GM21423 (cell line): Measurements from ENCODE around the gene CWC27.
"Not testable (repeated sequence)": the region's sequence is repeated elsewhere in the genome, so short reads cannot be mapped to it uniquely, and the experiment has no call there.

Experiments
- ATAC-seq: cut with Tn5 transposase; IDR thresholded peaks from one replicate; pipeline ENCODE4 v1.9.1; 2021; ENCODE audit warnings: mild to moderate bottlenecking, moderate library complexity; ENCODE audit not compliant: unreplicated experiment

CWC27 gene

GRCh38 chr5:64914396-64914795 lies 145.7 kb downstream of the CWC27 start:
- ATAC-seq: no peak

GRCh38 chr5:64918083-64918482 lies 149.4 kb downstream of the CWC27 start:
- no peak for ATAC-seq

DNA sequence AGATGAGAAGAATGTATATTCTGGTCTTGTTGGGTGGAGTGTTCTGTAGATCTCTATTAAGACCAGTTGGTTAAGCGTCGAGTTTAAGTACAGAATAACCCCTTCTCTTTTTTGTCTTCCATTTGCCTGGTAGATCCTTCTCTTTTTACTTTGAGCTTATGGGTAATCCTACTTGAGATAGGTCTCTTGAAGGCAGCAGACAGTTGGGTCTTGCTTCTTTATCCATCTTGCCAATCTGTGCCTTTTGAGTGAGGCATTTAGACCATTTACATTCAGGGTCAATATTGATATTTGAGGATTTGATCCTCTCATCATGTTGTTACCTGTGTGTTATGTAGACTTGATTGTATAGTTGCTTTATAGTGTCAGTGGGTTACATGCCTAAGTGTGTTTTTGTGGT lies 152.7 kb downstream of the CWC27 start:
- no peak for ATAC-seq

DNA sequence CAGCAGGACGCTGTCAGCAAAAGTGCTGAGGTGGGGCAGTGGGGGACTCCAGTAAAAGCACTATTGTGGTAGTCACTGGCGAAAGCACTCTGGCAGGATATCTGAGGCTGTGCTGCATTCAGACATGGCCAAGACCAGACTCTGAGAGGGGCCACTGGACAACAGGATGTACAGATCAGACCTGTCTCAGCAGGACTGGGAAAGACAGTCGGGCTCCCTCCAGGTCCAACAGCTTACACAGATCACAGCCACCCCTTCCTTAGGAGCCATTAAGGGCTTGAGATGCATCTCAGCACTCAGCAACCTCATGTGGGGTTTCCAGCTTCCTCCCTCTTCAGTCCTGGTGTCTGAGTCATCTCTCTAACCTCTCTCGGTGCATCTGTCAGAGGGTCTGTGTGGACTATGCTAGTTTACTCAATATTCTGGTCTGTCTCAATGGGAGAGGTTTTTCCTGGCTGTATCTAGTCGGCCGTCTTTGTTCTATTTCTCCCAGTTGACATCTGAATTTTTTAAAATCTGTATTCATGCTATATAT lies 154.5 kb downstream of the CWC27 start:
- no peak for ATAC-seq

GRCh38 chr5:64925123-64925522 lies 156.4 kb downstream of the CWC27 start:
- ATAC-seq: no peak

GRCh38 chr5:64929833-64930232 lies 161.1 kb downstream of the CWC27 start:
- ATAC-seq: no peak

DNA sequence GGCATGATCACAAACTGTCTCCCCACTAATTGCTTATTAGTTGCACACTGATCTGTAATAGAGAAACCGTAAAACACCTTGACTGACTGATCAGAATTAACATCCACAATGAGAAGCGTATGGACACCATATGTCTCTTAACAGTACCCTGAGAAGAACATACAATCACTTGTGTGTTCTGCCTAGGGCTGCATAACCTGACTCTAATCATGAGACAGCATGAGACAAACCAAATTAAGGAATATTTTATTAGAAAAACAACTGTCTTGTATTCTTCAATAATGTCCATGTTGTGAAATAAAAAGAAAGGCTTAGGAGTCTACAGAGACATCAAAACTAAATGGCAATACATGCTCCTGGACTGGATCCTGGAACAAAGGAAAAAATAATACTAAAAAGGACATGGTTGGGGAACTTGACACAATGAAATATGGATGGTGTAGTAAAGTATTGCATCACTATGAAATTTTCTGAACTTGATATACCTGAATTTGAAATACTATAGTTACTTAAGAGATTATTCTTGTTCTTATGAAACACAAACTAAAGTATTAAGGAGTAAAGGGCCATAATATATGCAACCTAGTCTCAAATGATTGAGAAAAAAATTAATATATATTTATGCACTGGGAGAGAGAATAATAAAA lies 162.1 kb downstream of the CWC27 start:
- ATAC-seq: no peak

- ATAC-seq: not testable (repeated sequence)
Measured at GRCh38 chr5:64939422-64939771, 170.7 kb downstream of the CWC27 start.

- no peak for ATAC-seq
Measured at GRCh38 chr5:64939772-64940510, 171.2 kb downstream of the CWC27 start.

DNA sequence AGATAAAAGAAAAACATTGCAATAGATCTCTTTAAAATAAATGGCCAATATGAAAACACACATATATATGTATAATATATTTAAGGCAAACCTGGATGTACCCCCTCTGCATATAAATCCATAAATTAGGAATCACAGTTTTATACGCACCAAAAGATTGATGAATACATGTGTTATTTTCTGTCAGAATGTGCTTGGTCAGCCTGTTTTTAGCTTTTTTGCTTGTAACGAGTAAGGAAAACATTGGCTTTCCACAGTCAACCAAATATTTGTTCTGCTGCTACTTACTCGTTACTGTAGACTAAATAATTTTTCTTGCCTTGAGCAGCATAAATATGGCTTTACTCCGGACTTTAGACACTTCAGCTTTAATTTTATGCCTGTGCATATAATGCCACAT lies 173.7 kb downstream of the CWC27 start:
- ATAC-seq: no peak

- no peak for ATAC-seq
Measured at GRCh38 chr5:64944868-64945267, 176.1 kb downstream of the CWC27 start.

GRCh38 chr5:64947031-64947430 lies 178.3 kb downstream of the CWC27 start:
- ATAC-seq: no peak

GRCh38 chr5:64947801-64948200 lies 179.1 kb downstream of the CWC27 start:
- no peak for ATAC-seq

GRCh38 chr5:64949331-64949730 lies 180.6 kb downstream of the CWC27 start:
- no peak for ATAC-seq

- ATAC-seq: no peak
Measured at GRCh38 chr5:64952951-64953673, 184.4 kb downstream of the CWC27 start.

GRCh38 chr5:64954518-64954917 lies 185.8 kb downstream of the CWC27 start:
- no peak for ATAC-seq

- no peak for ATAC-seq
Measured at GRCh38 chr5:64958757-64959391, 190.1 kb downstream of the CWC27 start.

DNA sequence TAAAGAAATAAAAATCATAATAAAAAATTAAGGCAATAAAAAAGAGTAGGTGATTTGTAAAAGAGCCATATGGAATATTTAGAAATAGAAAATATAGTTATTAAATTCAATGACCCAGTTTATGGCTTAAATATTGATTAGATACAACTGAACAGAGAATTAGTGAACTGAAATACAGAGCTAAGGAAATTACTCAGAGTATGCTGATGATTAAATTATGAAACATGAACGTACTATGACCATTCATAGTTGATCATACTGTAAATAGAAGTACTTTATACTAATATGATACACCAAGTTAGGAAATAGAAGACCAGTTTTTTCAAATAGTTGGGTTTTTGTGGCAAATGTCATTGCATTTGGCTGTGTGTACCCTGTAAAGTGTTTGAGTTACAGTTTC lies 194.5 kb downstream of the CWC27 start:
- no peak for ATAC-seq

DNA sequence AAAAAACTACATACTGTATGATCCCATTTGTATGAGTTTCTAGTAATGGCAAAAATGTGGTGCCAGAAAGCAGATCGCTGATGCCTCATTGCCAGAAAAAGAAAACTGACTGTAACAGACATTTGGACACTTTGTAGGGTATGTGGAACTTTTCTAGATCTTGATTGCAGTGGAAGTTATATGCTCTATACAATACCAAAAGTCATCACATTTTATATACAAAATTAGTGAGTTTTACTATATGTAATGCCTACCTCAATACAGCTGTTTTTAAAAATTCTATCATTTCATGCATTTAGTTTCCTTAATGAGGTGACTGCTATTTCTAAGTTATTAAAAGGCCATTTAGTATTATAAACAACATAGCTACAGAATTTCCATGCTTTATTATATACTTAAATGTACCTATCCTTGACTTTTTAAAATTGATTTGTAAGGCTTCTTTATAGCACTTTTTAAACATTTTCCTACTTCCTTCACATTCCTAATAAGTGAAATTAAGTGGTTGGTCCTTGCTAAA lies 199.9 kb downstream of the CWC27 start:
- no peak for ATAC-seq

GRCh38 chr5:64969578-64969977 lies 200.8 kb downstream of the CWC27 start:
- ATAC-seq: no peak

DNA sequence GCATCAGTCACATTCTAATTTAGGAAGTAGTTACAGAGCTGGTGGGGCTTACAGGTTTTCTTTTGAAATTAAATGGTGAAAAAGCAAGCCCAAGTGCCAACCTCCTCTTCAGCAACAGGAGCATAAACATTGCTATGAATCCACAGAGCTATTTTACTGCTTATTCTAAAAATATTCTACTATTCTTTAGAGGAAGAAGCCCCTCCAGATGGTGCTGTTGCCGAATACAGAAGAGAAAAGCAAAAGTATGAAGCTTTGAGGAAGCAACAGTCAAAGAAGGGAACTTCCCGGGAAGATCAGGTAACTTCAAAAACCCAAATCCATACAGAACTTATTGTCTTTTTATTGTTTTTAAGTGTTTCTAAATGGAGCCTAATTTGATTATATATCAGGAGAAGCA lies 202.8 kb downstream of the CWC27 start:
- ATAC-seq: no peak
